Middle frontal gyrus (tissue), 1 donor: Measurements from ENCODE around the gene REPS2.
"Not testable (repeated sequence)": the region's sequence is repeated elsewhere in the genome, so short reads cannot be mapped to it uniquely, and the experiment has no call there.

Experiments
- DNase-seq: peaks from one replicate; pipeline ENCODE4 v3.0.0-alpha.2; 2015; ENCODE audit warnings: low spot score; ENCODE audit errors: extremely low spot score

REPS2 gene

GRCh38 chrX:16946361-16946964, at the start of gene REPS2:
TSS of gene REPS2 (plus strand) at chrX:16946658. CDS start at chrX:16946862, 204 bp downstream.
- DNase-seq = peak; percentile 37

- no peak for DNase-seq
Observed at GRCh38 chrX:16897445-16897844, 49.0 kb upstream of the REPS2 start.

- DNase-seq = no peak
Observed at GRCh38 chrX:16903274-16904022, 43.0 kb upstream of the REPS2 start.

GRCh38 chrX:16910376-16910775, 36.1 kb upstream of the REPS2 start:
- no peak for DNase-seq

GRCh38 chrX:16914058-16914457, 32.4 kb upstream of the REPS2 start:
- no peak for DNase-seq

- DNase-seq = no peak
Observed at GRCh38 chrX:16916561-16916960, 29.9 kb upstream of the REPS2 start.

GRCh38 chrX:16917120-16917519, 29.3 kb upstream of the REPS2 start:
- no peak for DNase-seq

- DNase-seq = no peak
Observed at GRCh38 chrX:16918979-16919378, 27.5 kb upstream of the REPS2 start.

- no peak for DNase-seq
Observed at GRCh38 chrX:16920075-16920474, 26.4 kb upstream of the REPS2 start.

- DNase-seq = no peak
Observed at GRCh38 chrX:16923157-16923556, 23.3 kb upstream of the REPS2 start.

- no peak for DNase-seq
Observed at GRCh38 chrX:16924631-16925480, 21.6 kb upstream of the REPS2 start.

- no peak for DNase-seq
Observed at GRCh38 chrX:16930392-16930791, 16.1 kb upstream of the REPS2 start.

GRCh38 chrX:16931371-16931770, 15.1 kb upstream of the REPS2 start:
- DNase-seq = no peak

- no peak for DNase-seq
Observed at GRCh38 chrX:16931855-16932575, 14.4 kb upstream of the REPS2 start.

GRCh38 chrX:16934185-16934584, 12.3 kb upstream of the REPS2 start:
- DNase-seq = no peak

GRCh38 chrX:16946971-16947562, 609 bp downstream of the REPS2 start:
- no peak for DNase-seq

GRCh38 chrX:16950423-16950822, 4.0 kb downstream of the REPS2 start:
- no peak for DNase-seq

- no peak for DNase-seq
Observed at GRCh38 chrX:16953606-16954211, 7.3 kb downstream of the REPS2 start.

GRCh38 chrX:16957751-16958150, 11.3 kb downstream of the REPS2 start:
- DNase-seq = no peak

- DNase-seq = no peak
Observed at GRCh38 chrX:16958356-16958755, 11.9 kb downstream of the REPS2 start.

- not testable (repeated sequence) for DNase-seq
Observed at GRCh38 chrX:16962661-16963060, 16.2 kb downstream of the REPS2 start.
